Measurements from ENCODE around the gene LIN7C.

The LIN7C gene

DNA sequence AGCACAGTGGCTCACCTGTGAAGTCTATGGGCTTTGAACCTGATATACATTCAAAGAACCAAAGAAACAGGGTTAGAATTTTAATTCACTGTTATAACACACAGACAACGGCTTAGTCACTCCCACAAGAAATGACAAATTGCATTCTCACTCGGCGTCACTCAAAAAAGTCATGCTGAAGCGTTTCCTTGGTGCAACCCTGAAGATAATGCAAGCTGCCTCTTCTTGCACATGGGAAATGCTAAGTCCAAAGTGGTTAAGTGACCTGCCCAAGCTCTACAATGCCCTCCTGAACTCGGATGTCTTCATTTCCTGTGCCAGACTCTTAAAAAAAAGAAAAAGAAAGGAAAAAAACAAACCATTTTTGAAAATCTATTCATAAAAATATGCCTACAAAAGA is 44.0 kb downstream of the LIN7C start:
- no peaks in the 10 kb centered on the region for H4K20me1 ChIP-seq (ENCODE audit: control insufficient read depth, insufficient read depth, low read depth, low read length)
- no peaks in the 10 kb centered on the region for H3K27me3 ChIP-seq (ENCODE audit: control insufficient read depth, low read length)
- no peaks in the 10 kb centered on the region for H3K36me3 ChIP-seq (ENCODE audit: control insufficient read depth, low read length)
- H3K9me3 ChIP-seq (ENCODE audit: control insufficient read depth, insufficient read depth, low read length): no peaks in the 10 kb centered on the region
- no peaks in the 10 kb centered on the region for H3K4me1 ChIP-seq (ENCODE audit: control insufficient read depth, low read length)
- no peak overlapping the region for H3K4me2 ChIP-seq (ENCODE audit: low read length)
- no peak overlapping the region for H3K4me3 ChIP-seq (ENCODE audit: low read length)
- H3K79me2 ChIP-seq (ENCODE audit: control insufficient read depth, low read length): no peaks in the 10 kb centered on the region
- no peak overlapping the region for H3K27ac ChIP-seq (ENCODE audit: low read depth, low read length)
- H3K9me2 ChIP-seq (replicated peaks; ENCODE audit: control insufficient read depth, low read length): no peaks in the 10 kb centered on the region
- H3F3A ChIP-seq (ENCODE audit: control insufficient read depth, insufficient read depth): no peaks in the 10 kb centered on the region
- TF ChIP-seq, protein P1, sequence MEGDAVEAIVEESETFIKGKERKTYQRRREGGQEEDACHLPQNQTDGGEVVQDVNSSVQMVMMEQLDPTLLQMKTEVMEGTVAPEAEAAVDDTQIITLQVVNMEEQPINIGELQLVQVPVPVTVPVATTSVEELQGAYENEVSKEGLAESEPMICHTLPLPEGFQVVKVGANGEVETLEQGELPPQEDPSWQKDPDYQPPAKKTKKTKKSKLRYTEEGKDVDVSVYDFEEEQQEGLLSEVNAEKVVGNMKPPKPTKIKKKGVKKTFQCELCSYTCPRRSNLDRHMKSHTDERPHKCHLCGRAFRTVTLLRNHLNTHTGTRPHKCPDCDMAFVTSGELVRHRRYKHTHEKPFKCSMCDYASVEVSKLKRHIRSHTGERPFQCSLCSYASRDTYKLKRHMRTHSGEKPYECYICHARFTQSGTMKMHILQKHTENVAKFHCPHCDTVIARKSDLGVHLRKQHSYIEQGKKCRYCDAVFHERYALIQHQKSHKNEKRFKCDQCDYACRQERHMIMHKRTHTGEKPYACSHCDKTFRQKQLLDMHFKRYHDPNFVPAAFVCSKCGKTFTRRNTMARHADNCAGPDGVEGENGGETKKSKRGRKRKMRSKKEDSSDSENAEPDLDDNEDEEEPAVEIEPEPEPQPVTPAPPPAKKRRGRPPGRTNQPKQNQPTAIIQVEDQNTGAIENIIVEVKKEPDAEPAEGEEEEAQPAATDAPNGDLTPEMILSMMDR (IDR thresholded peaks at IDR 0.05; ENCODE audit: low read depth, low read length, poor library complexity, severe bottlenecking): no peak
- TF ChIP-seq EZH2phosphoT487 (IDR thresholded peaks at IDR 0.05; ENCODE audit: borderline replicate concordance, low read length): no peak

DNA sequence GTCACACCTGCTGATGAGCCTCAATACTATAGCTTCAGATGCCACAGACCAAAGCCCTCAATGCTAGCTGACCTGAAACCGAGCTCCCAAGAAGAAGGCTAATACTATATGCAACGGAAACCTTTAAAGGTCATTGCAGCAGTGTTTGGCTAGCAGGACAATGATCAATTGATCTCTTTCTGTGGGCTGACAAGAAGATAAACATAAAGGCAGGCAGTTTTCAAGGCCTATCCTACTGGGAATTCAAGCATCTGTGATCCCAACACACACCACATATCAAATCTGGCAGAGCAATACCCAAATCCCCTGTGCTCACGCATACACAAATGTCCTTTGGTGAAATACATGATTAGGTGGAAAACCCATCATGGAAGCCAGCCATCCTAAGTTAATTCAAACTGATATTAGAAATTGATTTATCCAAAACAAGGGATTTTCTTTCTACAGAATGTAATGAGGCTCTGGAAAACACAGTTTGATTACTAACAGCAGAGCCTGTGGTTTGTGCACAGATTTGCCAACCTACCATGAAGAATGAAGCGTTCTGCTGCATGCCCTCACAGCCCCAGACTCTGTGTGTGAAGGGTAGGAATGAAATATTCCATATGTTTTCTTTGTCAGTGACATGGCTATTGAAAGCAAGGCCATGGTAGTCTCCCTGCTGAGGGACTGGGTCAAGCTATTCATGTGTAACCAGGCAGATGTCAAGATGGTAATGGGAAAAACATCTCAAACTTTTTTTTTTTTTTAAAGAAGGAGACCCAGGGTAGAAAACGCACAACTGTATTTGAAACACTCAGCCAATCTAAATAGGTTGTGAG is 46.2 kb downstream of the LIN7C start:
- H3K4me3 ChIP-seq (ENCODE audit: low read length): no peak overlapping the region
- no peaks in the 10 kb centered on the region for H3F3A ChIP-seq (ENCODE audit: control insufficient read depth, insufficient read depth)
- no peaks in the 10 kb centered on the region for H3K4me1 ChIP-seq (ENCODE audit: control insufficient read depth, low read length)
- H3K36me3 ChIP-seq (ENCODE audit: control insufficient read depth, low read length): no peaks in the 10 kb centered on the region
- H3K9me2 ChIP-seq (replicated peaks; ENCODE audit: control insufficient read depth, low read length): no peaks in the 10 kb centered on the region
- no peaks in the 10 kb centered on the region for H4K20me1 ChIP-seq (ENCODE audit: control insufficient read depth, insufficient read depth, low read depth, low read length)
- H3K79me2 ChIP-seq (ENCODE audit: control insufficient read depth, low read length): no peaks in the 10 kb centered on the region
- no peaks in the 10 kb centered on the region for H3K27me3 ChIP-seq (ENCODE audit: control insufficient read depth, low read length)
- no peak overlapping the region for H3K27ac ChIP-seq (ENCODE audit: low read depth, low read length)
- H3K4me2 ChIP-seq (ENCODE audit: low read length): no peak overlapping the region
- no peaks in the 10 kb centered on the region for H3K9me3 ChIP-seq (ENCODE audit: control insufficient read depth, insufficient read depth, low read length)
- TF ChIP-seq, protein P1 (IDR thresholded peaks at IDR 0.05; ENCODE audit: low read depth, low read length, poor library complexity, severe bottlenecking): no peak

DNA sequence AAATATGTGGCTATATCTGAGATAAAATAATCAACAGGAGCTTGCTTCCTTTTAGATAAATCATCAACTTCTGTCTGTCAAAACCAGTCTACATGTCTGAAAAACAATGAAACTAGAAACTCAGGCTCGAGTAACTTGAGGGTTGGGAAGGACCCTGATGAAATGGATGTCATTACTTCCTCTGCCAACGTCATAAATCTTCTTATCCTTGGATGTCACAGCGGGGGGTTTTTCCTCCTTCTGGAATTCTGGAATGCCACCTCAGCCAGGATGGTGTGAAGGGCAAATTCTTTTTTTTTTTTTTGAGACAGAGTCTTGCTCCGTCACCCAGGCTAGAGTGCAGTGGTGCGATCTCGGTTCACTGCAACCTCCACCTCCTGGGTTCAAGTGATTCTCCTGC is 47.4 kb downstream of the LIN7C start:
- Histone ChIP-seq H3K9me2 (replicated peaks; ENCODE audit: control insufficient read depth, low read length) (no peaks in the 10 kb centered on the region), H3K4me3 (ENCODE audit: low read length) (no peak overlapping the region), H3K27me3 (ENCODE audit: control insufficient read depth, low read length) (no peaks in the 10 kb centered on the region), H3K4me1 (ENCODE audit: control insufficient read depth, low read length) (no peaks in the 10 kb centered on the region), H3K4me2 (ENCODE audit: low read length) (no peak overlapping the region), H3K9me3 (ENCODE audit: control insufficient read depth, insufficient read depth, low read length) (no peaks in the 10 kb centered on the region), H3K79me2 (ENCODE audit: control insufficient read depth, low read length) (no peaks in the 10 kb centered on the region), H3F3A (ENCODE audit: control insufficient read depth, insufficient read depth) (no peaks in the 10 kb centered on the region), H3K27ac (ENCODE audit: low read depth, low read length) (no peak overlapping the region), H3K36me3 (ENCODE audit: control insufficient read depth, low read length) (no peaks in the 10 kb centered on the region), H4K20me1 (ENCODE audit: control insufficient read depth, insufficient read depth, low read depth, low read length) (no peaks in the 10 kb centered on the region)
- TF ChIP-seq, protein P1 (IDR thresholded peaks at IDR 0.05; ENCODE audit: low read depth, low read length, poor library complexity, severe bottlenecking): no peak
- no peak for TF ChIP-seq EZH2phosphoT487 (IDR thresholded peaks at IDR 0.05; ENCODE audit: borderline replicate concordance, low read length)

Data from DOHH2 (cell line).